ENCODE measurements around the gene RUBCNL.
A peak's percentile ranks its signal among the peaks of the same experiment; 100 is the strongest.
"Not testable (repeated sequence)": the region's sequence is repeated elsewhere in the genome, so short reads cannot be mapped to it uniquely, and the experiment has no call there.

Gene RUBCNL, protein sequence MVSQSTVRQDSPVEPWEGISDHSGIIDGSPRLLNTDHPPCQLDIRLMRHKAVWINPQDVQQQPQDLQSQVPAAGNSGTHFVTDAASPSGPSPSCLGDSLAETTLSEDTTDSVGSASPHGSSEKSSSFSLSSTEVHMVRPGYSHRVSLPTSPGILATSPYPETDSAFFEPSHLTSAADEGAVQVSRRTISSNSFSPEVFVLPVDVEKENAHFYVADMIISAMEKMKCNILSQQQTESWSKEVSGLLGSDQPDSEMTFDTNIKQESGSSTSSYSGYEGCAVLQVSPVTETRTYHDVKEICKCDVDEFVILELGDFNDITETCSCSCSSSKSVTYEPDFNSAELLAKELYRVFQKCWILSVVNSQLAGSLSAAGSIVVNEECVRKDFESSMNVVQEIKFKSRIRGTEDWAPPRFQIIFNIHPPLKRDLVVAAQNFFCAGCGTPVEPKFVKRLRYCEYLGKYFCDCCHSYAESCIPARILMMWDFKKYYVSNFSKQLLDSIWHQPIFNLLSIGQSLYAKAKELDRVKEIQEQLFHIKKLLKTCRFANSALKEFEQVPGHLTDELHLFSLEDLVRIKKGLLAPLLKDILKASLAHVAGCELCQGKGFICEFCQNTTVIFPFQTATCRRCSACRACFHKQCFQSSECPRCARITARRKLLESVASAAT

DNA sequence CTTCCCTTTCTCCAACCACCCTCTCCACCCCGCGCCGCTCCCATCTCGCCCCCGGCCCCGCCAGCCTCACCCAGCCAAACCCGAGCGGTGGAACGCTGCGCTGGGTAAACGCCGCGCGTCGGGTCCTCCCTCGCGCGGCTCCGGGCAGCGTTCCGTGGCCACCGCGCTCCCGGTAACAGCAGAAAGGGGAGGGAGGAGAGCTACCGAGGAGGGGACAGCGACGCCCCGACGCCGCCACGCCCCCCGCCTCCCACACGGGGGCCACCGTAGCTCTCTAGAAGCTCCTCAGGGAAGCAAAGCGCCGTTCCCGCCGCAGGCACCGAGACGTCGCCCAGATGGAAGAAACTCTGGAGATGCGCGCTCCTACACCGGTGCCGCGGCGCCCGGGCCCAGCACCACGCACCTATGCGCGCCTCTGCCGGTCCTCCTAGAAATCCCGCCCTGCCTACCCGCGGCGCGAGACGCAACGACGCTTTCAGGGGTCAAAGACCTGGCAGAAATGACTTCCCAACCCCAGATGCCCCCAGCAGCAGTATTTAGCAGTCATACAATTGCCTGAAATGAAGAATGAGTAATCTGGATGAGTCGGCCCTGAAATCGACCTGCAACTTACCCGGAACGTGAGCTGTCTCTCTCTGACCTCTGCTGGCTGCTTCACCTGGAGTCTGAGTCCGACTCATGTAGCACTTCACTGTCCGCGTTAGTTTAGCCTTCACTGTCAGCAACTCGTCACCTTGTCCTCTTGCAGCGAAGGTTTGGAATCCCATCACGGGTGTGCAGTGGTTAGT is at the start of gene RUBCNL:
RUBCNL (minus strand) TSS at position 189 of the 788 bp plus-strand sequence. CDS start 14,777 bp downstream, outside the sequence.
- peak in 1 of 2 experiments; percentile 38 for DNase-seq

DNA sequence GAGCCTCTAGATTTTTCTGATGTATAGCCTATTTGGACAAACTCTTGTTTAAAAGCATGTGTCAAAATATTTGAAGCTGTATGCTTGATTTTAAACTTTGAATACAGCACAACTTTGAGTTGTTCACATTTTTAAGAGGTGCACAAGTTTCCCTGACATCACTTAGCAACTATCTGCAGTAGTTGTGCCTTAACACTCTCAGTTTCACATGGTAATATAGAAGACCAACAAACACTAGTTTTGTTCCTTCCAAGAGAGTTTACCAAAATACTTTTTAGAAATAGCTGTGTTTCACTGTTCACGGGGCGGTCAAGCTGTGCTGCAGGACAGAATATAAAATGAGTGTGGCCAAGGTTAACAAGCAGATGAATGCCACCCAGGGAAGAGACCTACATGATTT is 42.5 kb upstream of the RUBCNL start:
- not testable (repeated sequence) for DNase-seq

GRCh38 chr13:46405457-46405856 is 18.4 kb upstream of the RUBCNL start:
- peak; percentile 15 to 56 for DNase-seq

DNA sequence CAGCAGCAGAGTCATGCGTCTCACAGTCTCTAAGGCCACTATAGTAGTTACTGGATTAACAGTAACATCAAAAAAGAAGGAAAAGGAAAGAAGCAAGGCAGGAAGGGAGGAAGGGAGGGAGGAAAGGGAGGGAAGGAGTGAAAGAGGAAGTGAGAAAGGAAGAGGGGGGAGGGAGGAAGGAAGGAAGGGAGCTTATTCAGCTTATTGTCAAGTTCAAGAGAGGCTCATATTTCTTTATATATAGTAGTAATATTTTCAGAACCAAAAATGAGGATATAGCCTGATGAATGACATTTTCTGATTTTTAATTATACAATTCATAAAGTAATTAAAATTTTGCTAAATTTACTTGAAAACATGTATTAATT is 17.7 kb upstream of the RUBCNL start:
- DNase-seq = no peak

GRCh38 chr13:46403851-46404732 is 17.0 kb upstream of the RUBCNL start:
- no peak for DNase-seq

GRCh38 chr13:46402178-46402577 is 15.1 kb upstream of the RUBCNL start:
- DNase-seq = no peak

- DNase-seq = no peak
Measured at GRCh38 chr13:46401432-46401831, 14.4 kb upstream of the RUBCNL start.

DNA sequence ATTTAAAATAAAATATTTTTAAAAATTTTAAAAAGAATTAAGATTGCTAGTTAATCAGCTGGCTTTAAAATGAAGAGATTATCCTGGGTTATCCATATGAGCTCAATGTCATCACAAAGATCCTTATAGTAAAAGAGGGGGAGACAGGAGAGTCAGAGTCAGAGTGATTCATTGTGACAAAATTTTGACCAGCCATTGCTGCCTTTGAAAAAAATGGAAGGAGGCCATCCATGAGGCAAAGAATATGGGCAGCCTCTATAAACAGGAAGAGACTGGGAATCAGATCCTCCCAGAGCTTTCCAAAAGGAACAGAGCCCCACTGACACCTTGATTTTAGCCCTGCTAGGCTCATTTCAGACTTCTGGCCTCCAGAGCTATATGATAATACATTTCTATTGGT is 9.3 kb upstream of the RUBCNL start:
- no peak for DNase-seq

DNA sequence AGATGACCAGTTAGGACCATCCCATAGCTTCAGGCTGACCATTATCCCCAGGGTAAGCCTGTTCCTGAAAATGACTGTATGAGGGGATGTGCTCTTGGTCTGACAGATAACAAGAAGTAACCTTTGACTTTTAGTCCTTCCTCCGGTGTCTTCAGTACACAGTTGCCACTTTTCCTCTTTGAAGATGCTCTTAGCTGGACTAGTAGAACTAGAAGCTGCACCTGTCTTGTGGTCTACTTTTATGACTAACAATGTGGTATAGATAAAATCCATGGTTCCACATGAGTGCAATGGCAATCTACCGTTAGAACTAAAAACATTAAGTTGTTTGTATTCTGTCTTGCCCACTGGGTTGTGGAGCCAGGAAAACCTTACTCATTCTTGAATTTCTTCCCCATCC is 5.9 kb upstream of the RUBCNL start:
- no peak for DNase-seq

DNA sequence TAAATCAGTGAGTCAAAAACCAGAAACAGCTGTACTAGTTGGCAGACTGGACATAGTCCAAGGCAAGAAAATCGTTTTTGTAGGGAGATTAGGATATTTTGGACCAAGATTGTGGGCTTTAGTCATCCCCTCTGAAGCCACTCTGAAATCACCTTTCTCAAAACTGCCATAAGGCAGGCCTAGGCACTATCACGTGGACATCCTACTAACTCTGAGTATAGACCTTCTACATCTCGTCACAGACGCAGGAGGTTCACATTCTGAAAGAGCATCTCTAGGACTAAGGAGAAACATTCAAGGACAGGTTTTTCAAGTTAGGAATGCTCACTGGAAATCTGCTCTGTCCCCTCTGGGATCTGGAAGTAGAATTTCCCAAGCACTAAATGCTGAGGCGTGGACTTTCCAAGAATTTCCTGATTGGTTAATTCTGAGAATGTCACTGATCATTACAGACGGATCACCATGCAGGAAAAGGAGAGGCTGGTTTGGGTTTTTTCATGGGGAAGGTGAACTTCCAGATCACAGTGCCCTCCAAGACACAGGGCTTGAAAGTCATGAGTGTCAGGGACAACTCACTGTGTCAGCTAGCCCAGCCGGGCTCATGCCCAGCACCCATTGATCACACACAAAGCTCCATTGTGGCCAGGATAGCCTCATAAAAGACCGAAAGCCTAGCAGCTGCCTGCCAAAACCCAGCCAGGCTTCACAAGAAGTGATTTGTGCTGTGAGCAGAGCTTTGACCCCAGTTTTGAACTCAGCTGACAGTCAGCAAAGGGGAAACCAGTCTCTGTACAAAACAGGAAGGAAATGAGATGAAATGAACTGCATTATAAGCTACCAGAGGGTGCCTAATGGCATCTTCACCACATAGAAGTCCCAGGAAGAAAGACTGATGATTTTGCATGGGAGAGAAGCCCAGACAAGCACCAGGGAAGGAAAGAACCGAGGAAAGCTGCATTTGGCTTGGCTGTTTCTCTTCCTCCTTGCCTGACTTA is 2.7 kb upstream of the RUBCNL start:
- no peak for DNase-seq

- DNase-seq = no peak
Measured at GRCh38 chr13:46388846-46389245, 1.8 kb upstream of the RUBCNL start.

DNA sequence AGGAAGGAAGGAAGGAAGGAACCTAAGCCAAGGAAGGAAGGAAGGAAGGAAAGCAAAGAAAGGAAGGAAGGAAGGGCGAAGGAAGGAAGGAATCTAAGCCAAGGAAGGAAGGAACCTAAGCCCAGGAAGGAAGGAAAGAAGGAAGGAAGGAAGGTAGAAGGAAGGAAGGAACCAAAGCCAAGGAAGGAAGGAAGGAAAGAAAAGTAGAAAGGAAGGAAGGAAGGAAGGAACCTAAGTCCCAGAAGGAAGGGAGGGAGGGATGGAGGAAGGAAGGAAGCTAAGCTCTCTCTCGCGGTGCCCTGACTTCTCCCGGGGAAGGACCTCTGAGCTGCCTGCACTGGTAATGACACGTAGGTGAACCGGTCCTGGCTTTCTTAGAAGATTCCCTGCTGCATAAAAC is 1.3 kb upstream of the RUBCNL start:
- no peak for DNase-seq

DNA sequence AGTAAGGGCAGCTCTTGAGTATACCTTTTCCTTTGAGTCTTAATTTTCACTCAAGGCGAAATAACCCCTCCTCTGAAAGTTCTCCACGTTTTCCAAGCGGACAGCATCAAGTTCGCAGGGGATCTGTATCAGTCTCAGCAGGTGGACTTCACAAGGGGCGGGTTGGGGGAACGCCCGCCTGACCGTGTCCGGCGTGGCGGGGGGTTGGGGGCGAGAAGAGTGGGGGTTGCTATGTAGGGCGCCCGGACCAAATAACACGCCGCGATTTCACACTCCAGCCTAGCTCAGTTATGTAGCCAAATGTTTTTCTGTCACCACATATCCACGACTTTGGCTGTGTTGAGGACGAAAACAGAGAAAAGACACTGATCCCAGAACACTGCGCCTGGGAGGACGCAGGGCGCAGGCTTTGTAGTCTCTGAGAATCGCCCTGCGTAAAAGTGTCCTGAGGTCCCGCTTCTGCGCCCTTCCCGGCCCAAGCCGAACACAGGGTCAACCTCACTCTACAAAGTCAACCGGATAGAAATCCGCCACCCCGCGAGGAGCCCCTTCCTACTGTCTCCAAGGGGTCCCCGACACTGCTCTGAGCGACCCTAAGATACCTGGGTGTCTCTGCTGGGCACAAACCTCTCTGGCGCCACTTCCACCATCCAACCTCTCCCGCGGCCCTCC is 524 bp downstream of the RUBCNL start:
- DNase-seq = no peak

GRCh38 chr13:46385946-46386345 is 1.1 kb downstream of the RUBCNL start:
- no peak for DNase-seq

GRCh38 chr13:46383383-46383782 is 3.7 kb downstream of the RUBCNL start:
- no peak for DNase-seq

- no peak for DNase-seq
Measured at GRCh38 chr13:46382224-46382623, 4.8 kb downstream of the RUBCNL start.

DNA sequence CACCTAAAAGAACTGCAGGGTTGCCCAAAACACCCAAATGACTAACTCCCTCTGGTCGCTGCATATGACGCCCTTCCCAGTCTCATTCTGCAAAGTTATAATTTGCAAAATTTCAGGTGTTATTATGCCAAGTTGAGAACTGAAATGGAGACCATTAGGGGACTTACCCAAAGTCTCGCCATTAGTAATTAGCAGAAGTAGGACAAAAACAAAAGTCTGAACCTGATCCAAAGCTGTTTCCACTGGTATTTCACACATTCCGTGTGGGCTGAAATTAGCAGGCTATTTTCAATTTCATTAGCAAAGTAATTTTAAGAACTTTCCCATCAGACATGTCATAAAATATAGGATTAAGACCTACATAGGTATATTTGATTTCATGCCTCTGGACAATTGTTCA is 6.8 kb downstream of the RUBCNL start:
- no peak for DNase-seq

- DNase-seq = no peak
Measured at GRCh38 chr13:46379611-46380010, 7.4 kb downstream of the RUBCNL start.

DNA sequence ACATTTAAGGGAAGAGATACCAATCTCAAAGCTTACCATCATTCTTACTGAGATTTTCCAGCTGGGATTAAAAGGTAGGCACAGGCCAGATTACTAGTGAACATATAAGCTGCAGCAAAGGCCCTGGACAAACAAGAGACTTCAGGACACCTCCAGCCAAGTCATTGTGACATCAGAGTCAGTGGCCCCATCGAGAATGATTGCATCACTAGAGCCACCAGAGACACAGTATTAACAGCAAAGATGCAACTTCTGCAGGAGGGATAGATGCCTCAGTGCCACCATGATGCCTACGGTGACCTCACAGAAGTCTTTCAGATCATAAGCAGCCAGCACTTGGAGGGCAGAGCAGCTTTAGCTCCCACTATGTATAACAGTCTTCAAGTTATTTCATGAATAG is 8.6 kb downstream of the RUBCNL start:
- no peak for DNase-seq

DNA sequence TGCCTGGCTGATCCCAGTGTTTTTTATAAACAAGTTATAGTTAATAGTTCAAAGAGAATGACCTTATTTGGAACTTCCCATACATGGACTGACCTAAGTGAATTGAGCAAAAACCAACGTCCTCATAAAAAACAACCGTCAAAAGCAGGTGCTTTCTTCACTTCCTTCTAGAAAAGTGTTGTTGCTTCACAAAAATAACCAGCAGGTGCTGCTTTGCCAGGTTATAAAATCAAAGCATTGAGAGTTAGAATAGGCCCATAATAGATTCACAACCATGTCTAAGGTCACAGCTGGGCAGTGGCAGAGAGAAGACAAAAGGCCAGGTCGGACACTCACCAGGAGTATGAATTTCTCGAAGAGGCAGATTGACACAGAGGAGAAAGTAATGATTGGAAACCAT is 9.5 kb downstream of the RUBCNL start:
- DNase-seq = no peak

DNA sequence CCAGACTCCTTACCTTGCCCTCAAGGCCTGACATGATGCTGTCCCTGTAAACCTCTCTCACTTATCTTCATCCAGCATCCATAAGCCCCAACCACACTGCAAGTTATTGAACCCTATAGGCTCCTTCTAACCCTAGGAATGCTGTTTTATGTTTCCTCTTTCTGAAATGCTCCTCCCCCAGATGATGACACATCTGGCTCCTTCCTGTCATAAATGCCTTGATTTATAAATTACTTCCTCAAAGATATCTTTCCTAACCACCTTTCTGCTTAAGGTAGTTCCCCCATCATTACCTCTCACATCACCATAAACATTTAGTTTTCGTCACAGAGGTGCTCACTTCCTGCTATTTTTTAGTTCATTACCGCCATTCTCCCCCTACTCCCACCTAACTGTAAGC is 12.3 kb downstream of the RUBCNL start:
- DNase-seq = no peak
